Peyer's patch (tissue), 4 donors: ENCODE data around the gene TP53AIP1.

Source experiments
- POLR2A ChIP-seq, 2 donors: fragments of 450-650 bp; IDR thresholded peaks; one replicate each; pipeline ENCODE4 v1.5.1; 2017; ENCODE audit warnings: antibody characterized with exemption in 2 of 2, mild to moderate bottlenecking in 2 of 2, moderate library complexity in 2 of 2
- TF ChIP-seq, protein P1 (sequence below), 6 experiments: fragments of 450-650 bp in 4 of 6; fragments of 200-600 bp in 2 of 6; sonication (generic) in 1 of 6; IDR thresholded peaks; one replicate each; pipeline ENCODE4 v1.5.1; 2017 to 2019; ENCODE audit warnings: antibody characterized with exemption in 6 of 6, mild to moderate bottlenecking in 3 of 6, moderate library complexity in 1 of 6

DNA sequence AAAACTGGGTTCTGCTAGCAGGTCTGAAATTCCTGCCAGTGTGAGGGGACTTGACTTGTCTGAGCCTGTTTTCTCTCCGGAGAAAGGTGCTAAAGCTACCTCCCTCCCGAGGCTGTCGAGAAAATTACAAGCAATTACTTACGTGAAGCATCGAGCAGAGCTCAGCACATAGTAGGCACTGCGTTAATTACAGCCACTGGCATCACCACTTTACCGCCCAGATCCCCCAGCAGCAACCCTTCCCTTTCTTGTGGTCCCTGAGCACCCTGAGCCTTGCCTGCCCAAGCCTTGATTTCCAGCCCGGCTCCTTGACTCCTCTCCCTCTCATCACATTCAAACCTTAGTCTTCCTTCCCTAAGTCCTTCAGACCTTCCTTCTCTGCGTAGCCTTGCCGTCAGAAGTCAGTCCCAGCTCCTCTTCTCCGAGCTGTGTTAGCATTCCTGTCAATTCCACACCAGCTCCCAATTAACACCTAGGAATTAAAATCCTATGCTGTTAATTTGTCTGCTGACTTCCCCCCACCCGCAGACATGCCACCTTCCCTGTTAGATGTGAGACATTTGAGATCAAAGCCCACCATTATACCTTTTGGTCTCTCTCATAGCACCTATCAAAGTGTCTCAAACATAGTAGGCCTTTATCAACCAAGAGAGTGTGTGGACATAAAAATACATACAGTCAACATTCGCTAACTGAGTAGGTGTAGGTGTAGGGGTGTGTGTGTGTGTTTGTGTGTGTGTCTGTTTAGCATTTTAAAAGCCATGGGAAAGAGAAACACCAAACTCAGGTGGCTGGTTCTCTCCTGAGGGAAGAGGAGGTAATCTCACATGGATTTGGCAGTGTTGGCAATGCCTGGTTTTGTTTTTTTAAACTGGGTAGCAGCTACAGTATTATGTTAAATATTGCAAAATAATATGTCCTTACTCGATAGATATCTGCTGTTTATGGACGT, 54.4 kb downstream of the TP53AIP1 start:
- TF ChIP-seq, protein P1, sequence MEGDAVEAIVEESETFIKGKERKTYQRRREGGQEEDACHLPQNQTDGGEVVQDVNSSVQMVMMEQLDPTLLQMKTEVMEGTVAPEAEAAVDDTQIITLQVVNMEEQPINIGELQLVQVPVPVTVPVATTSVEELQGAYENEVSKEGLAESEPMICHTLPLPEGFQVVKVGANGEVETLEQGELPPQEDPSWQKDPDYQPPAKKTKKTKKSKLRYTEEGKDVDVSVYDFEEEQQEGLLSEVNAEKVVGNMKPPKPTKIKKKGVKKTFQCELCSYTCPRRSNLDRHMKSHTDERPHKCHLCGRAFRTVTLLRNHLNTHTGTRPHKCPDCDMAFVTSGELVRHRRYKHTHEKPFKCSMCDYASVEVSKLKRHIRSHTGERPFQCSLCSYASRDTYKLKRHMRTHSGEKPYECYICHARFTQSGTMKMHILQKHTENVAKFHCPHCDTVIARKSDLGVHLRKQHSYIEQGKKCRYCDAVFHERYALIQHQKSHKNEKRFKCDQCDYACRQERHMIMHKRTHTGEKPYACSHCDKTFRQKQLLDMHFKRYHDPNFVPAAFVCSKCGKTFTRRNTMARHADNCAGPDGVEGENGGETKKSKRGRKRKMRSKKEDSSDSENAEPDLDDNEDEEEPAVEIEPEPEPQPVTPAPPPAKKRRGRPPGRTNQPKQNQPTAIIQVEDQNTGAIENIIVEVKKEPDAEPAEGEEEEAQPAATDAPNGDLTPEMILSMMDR (IDR thresholded peaks at IDR 0.05), result no peak
- TF ChIP-seq POLR2A (IDR thresholded peaks at IDR 0.05), result no peak
